ENCODE results near the gene PLEKHA5. TPM values are rescaled to one million over a fixed set of nuclear protein-coding genes. Genes with fewer than 3 reads are reported as not detected.

PLEKHA5 gene
- total RNA-seq, 2 experiments from 2014 or later = 6.7 to 8.9 TPM

- CTCF ChIA-PET = no interaction called here
- Mint-ChIP-seq H3K9me3 (ENCODE audit: low read depth) (no peaks in the 10 kb centered on the region), H3K4me3 (no peak overlapping the region), H3K27ac (no peak overlapping the region), H3K4me1 (no peaks in the 10 kb centered on the region), H3K36me3 (no peaks in the 10 kb centered on the region), H3K27me3 (no peaks in the 10 kb centered on the region)
- no peak for DNase-seq
- no peak for ATAC-seq
These were observed 11.1 kb downstream of the PLEKHA5 start for GRCh38 chr12:19140381-19141236.

GRCh38 chr12:19142499-19142898, 13.0 kb downstream of the PLEKHA5 start:
- H3K27ac Mint-ChIP-seq = no peak overlapping the region
- no peaks in the 10 kb centered on the region for H3K36me3 Mint-ChIP-seq
- DNase-seq (no peak), ATAC-seq (no peak)
- no peak overlapping the region for H3K4me3 Mint-ChIP-seq
- no peaks in the 10 kb centered on the region for H3K4me1 Mint-ChIP-seq
- CTCF ChIA-PET = no interaction called here
- no peaks in the 10 kb centered on the region for H3K27me3 Mint-ChIP-seq
- no peaks in the 10 kb centered on the region for H3K9me3 Mint-ChIP-seq (ENCODE audit: low read depth)

DNA sequence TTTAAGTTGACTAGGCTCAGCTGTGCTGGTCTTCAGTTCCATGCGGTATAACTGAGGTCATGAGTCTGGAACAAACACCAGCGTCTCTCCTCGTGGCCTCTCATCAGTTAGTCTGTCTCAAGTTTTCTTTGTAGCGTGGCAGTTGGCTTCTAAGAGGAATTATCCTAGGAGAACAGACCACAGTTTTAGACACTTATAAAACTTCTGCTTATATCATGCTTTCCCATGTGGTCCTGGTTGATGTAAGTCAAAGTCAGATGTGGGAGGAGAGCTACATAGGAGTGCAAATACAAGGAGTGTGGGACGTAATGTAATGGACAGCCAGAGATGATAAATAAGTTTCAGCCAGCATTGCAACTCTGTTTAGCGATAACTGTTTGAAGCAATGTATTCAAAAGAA, 14.8 kb downstream of the PLEKHA5 start:
- Mint-ChIP-seq H3K36me3 (no peaks in the 10 kb centered on the region), H3K4me3 (no peak overlapping the region), H3K27ac (no peak overlapping the region), H3K9me3 (ENCODE audit: low read depth) (no peaks in the 10 kb centered on the region), H3K27me3 (no peaks in the 10 kb centered on the region), H3K4me1 (no peaks in the 10 kb centered on the region)
- DNase-seq (no peak), ATAC-seq (no peak)
- CTCF ChIA-PET = no interaction called here

DNA sequence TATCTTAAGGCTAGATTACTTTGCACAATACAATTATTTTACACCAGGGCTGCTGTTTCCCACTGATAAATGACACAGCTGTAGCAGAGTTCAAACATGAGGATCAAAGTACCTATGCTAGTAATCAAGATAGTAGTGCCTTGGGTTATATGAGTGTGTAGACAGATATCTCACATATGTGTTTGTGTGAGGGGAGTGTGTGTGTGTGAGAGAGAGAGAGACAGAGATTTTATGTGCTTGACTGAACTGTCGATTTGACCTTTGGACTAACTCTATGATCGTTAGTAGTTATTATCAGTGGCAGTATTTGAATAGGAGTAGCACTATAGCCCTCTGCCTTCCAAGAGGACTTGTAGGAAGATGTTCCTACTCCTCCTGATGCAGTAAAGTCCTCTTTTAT, 15.5 kb downstream of the PLEKHA5 start:
- Mint-ChIP-seq H3K9me3 (ENCODE audit: low read depth) (no peaks in the 10 kb centered on the region), H3K27ac (no peak overlapping the region), H3K4me3 (no peak overlapping the region), H3K4me1 (no peaks in the 10 kb centered on the region), H3K36me3 (peaks cover 3% of the 10 kb centered on the region), H3K27me3 (no peaks in the 10 kb centered on the region)
- CTCF ChIA-PET = no interaction called here
- DNase-seq (no peak), ATAC-seq (no peak)

GRCh38 chr12:19148860-19149259, 19.3 kb downstream of the PLEKHA5 start:
- ATAC-seq = no peak
- DNase-seq = no peak
- H3K4me3 Mint-ChIP-seq = no peak overlapping the region
- H3K9me3 Mint-ChIP-seq (ENCODE audit: low read depth) = no peaks in the 10 kb centered on the region
- no peaks in the 10 kb centered on the region for H3K27me3 Mint-ChIP-seq
- CTCF ChIA-PET = no interaction called here
- H3K36me3 Mint-ChIP-seq = peaks cover 5% of the 10 kb centered on the region
- no peak overlapping the region for H3K27ac Mint-ChIP-seq
- H3K4me1 Mint-ChIP-seq = peaks cover 2% of the 10 kb centered on the region

- Mint-ChIP-seq H3K4me3 (no peak overlapping the region), H3K27ac (no peak overlapping the region), H3K27me3 (no peaks in the 10 kb centered on the region), H3K9me3 (ENCODE audit: low read depth) (no peaks in the 10 kb centered on the region), H3K36me3 (peaks cover 5% of the 10 kb centered on the region), H3K4me1 (peaks cover 2% of the 10 kb centered on the region)
- CTCF ChIA-PET = no interaction called here
- no peak for DNase-seq
- no peak for ATAC-seq
These were observed 20.9 kb downstream of the PLEKHA5 start for GRCh38 chr12:19150273-19150900.

GRCh38 chr12:19151298-19151697, 21.8 kb downstream of the PLEKHA5 start:
- Mint-ChIP-seq H3K27ac (no peak overlapping the region), H3K4me3 (no peak overlapping the region), H3K9me3 (ENCODE audit: low read depth) (no peaks in the 10 kb centered on the region), H3K27me3 (no peaks in the 10 kb centered on the region), H3K36me3 (peaks cover 5% of the 10 kb centered on the region), H3K4me1 (peaks cover 2% of the 10 kb centered on the region)
- ATAC-seq (no peak), DNase-seq (no peak)
- CTCF ChIA-PET = no interaction called here

DNA sequence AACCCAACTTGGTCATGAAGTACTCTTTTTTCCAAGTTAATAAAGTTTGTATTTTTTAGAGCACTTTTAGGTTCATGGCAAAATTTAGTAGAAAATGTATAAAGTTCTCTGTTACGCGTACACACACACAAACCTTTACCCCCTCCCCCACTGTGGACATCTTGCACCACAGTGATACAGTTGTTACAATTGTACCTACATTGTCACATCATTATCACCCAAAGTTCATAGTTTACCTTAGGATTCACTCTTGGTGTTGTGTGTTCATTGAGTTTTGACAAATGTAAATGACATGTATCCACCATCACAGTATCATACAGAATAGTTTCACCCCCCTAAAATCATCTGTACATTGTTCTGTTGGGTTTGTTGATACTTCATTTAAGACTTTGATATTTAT, 23.9 kb downstream of the PLEKHA5 start:
- Mint-ChIP-seq H3K36me3 (peaks cover 5% of the 10 kb centered on the region), H3K27ac (no peak overlapping the region), H3K9me3 (ENCODE audit: low read depth) (no peaks in the 10 kb centered on the region), H3K27me3 (no peaks in the 10 kb centered on the region), H3K4me3 (no peak overlapping the region), H3K4me1 (peaks cover 2% of the 10 kb centered on the region)
- CTCF ChIA-PET = no interaction called here
- ATAC-seq = no peak
- no peak for DNase-seq

DNA sequence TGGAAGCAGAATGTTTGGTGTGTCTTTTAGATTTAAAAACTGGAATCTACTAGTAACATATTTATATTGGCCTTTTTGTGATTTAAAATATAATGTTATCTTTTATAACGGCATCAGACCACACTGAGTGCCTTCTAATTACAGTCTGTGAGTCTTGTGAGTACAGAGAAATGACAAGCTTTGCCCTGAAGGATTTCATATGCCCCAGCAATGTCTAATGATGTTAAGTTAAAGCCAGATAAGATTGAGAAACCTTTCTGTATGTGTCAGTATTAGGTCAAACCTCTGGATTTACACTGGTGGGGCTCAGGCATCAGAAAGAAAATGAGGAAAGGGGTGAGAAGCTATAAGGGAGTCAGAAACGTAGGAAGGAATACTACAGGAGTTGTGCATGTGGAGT, 25.2 kb downstream of the PLEKHA5 start:
- H3K27ac Mint-ChIP-seq = no peak overlapping the region
- CTCF ChIA-PET = no interaction called here
- ATAC-seq = no peak

DNA sequence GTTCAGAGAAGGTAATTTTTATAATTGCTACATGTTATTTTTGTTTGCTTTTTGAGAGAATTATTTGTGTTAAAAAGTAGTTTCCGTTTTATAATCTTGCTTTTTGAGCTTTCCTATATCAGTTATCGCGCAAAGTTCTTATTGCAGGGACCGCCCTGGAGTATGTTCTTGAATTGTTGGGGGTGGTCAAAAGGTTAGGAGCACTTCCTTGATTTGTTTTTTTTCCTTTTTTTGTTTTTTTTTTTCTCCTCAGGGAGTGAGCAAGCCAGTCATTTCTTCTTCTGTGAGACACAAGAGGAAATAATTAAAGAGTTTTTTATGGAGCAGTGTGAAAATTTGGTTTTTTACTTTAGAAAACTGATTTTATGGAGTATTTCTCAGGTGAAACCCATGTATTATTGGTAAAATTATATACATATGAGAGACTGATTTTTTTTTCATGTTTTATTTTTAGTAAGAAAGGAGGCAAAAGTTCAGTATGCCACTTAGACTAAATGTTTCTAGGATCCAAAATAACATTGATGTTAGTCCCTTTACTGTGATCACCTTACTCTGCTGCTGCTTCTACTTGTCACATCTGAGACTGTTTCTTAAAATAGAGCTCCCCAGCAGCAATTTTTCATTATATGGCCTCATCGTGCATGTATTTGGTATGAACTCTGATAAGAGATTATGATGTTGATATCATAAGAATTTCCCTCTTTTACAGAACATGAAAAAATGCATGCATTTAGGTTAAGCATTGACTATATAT, 26.6 kb downstream of the PLEKHA5 start:
- Mint-ChIP-seq H3K36me3 (peaks cover 2% of the 10 kb centered on the region), H3K27me3 (no peaks in the 10 kb centered on the region), H3K27ac (no peak overlapping the region), H3K9me3 (ENCODE audit: low read depth) (no peaks in the 10 kb centered on the region), H3K4me1 (peaks cover under 1% of the 10 kb centered on the region), H3K4me3 (no peak overlapping the region)
- CTCF ChIA-PET = no interaction called here
- ATAC-seq = no peak
- no peak for DNase-seq

More for the DNA sequence above, 25.2 kb downstream of the PLEKHA5 start:
- no peak for DNase-seq
- Mint-ChIP-seq H3K4me3 (no peak overlapping the region), H3K4me1 (peaks cover 2% of the 10 kb centered on the region), H3K9me3 (ENCODE audit: low read depth) (no peaks in the 10 kb centered on the region), H3K27me3 (no peaks in the 10 kb centered on the region), H3K36me3 (peaks cover 3% of the 10 kb centered on the region)

- no peak overlapping the region for H3K4me3 Mint-ChIP-seq
- H3K27me3 Mint-ChIP-seq = no peaks in the 10 kb centered on the region
- ATAC-seq (no peak), DNase-seq (no peak)
- no peaks in the 10 kb centered on the region for H3K4me1 Mint-ChIP-seq
- H3K27ac Mint-ChIP-seq = no peak overlapping the region
- H3K36me3 Mint-ChIP-seq = no peaks in the 10 kb centered on the region
- CTCF ChIA-PET = no interaction called here
- H3K9me3 Mint-ChIP-seq (ENCODE audit: low read depth) = no peaks in the 10 kb centered on the region
These were observed 29.4 kb downstream of the PLEKHA5 start for GRCh38 chr12:19158923-19159322.

- Mint-ChIP-seq H3K9me3 (ENCODE audit: low read depth) (no peaks in the 10 kb centered on the region), H3K4me1 (peaks cover 2% of the 10 kb centered on the region), H3K27me3 (no peaks in the 10 kb centered on the region), H3K36me3 (no peaks in the 10 kb centered on the region), H3K27ac (no peak overlapping the region), H3K4me3 (no peak overlapping the region)
- DNase-seq (no peak), ATAC-seq (no peak)
- CTCF ChIA-PET = no interaction called here
These were observed 31.7 kb downstream of the PLEKHA5 start for GRCh38 chr12:19161216-19161615.

- Mint-ChIP-seq H3K4me3 (no peak overlapping the region), H3K36me3 (no peaks in the 10 kb centered on the region), H3K27ac (no peak overlapping the region), H3K9me3 (ENCODE audit: low read depth) (no peaks in the 10 kb centered on the region), H3K4me1 (peaks cover 2% of the 10 kb centered on the region), H3K27me3 (no peaks in the 10 kb centered on the region)
- CTCF ChIA-PET = no interaction called here
- no peak for DNase-seq
- no peak for ATAC-seq
These were observed 35.9 kb downstream of the PLEKHA5 start for GRCh38 chr12:19165451-19165850.

GRCh38 chr12:19166387-19166786, 36.9 kb downstream of the PLEKHA5 start:
- Mint-ChIP-seq H3K9me3 (ENCODE audit: low read depth) (no peaks in the 10 kb centered on the region), H3K4me1 (peaks cover 2% of the 10 kb centered on the region), H3K4me3 (no peak overlapping the region), H3K36me3 (no peaks in the 10 kb centered on the region), H3K27me3 (no peaks in the 10 kb centered on the region), H3K27ac (no peak overlapping the region)
- DNase-seq (no peak), ATAC-seq (no peak)
- CTCF ChIA-PET = no interaction called here
